Right lobe of liver (tissue), 6 donors: ENCODE measurements around the gene GTF3C1. TPM values are rescaled to one million over a fixed set of nuclear protein-coding genes. Genes with fewer than 3 reads are reported as not detected.
A peak's percentile ranks its signal among the peaks of the same experiment; 100 is the strongest.

Experiments
- ATAC-seq, 4 donors: fragments of 200-7000 bp; cut with Tn5 transposase; one replicate each; pipeline ENCODE4 v1.9.1; 2020; ENCODE audit warnings: mild to moderate bottlenecking in 4 of 4, moderate library complexity in 4 of 4
- DNase-seq, 3 donors: peaks; one replicate each; pipeline ENCODE4 v3.0.0-alpha.2; 2020
- H3K27ac ChIP-seq, 3 donors: fragments of 200-600 bp; one replicate each; pipeline ENCODE4 v1.8.0; 2022
- H3K27me3 ChIP-seq, 2 donors: fragments of 200-600 bp; one replicate each; pipeline ENCODE4 v1.8.0; 2022
- H3K36me3 ChIP-seq, 4 donors: fragments of 200-600 bp; sonication (generic) in 1 of 4; one replicate each; pipeline versions ENCODE4 v1.5.1 to v1.8.0; 2017 to 2022; ENCODE audit warnings: control low read depth in 1 of 4
- H3K4me1 ChIP-seq, 4 donors: fragments of 200-600 bp; sonication (generic) in 1 of 4; one replicate each; pipeline versions ENCODE4 v1.5.1 to v1.8.0; 2017 to 2022; ENCODE audit warnings: control low read depth in 1 of 4
- H3K4me3 ChIP-seq, 3 donors: fragments of 200-600 bp; one replicate each; pipeline ENCODE4 v1.8.0; 2022
- H3K9me3 ChIP-seq, 4 donors: fragments of 200-600 bp; sonication (generic) in 1 of 4; one replicate each; pipeline versions ENCODE4 v1.5.1 to v1.8.0; 2017 to 2022; ENCODE audit warnings: control low read depth in 1 of 4
- POLR2A ChIP-seq: fragments of 450-650 bp; IDR thresholded peaks from one replicate; pipeline ENCODE4 v1.6.1; 2017; ENCODE audit warnings: antibody characterized with exemption, mild to moderate bottlenecking
- WGBS: methylation state at CpG from one replicate; pipeline ENCODE4 v1.1.6; 2018; ENCODE audit warnings: low coverage, low lambda C conversion rate; ENCODE audit not compliant: insufficient coverage; ENCODE audit errors: missing lambda C conversion rate; 5-methylcytosine and 5-hydroxymethylcytosine counted together
- intact Hi-C, 2 donors: fragments of 100-400 bp; cut with DNase I; formaldehyde crosslinking; loops; one replicate each; pipeline versions ENCODE4 v1.11.2 to v1.14.1; 2022
- total RNA-seq, 6 experiments: library from RNA; depleted of rRNA in 2 of 6; stranded (reverse); fragments of >200 nt in 2 of 6; fragmentation: NEBNext Ultra II Directional in 3 of 6; extraction: Animal tissue kit (Norgen Biotek cat#: 25700) in 3 of 6; gene quantifications; one replicate each; pipeline versions ENCODE4 v1.1.0 to v1.2.4, GENCODE V29; 2016 to 2023
- TF ChIP-seq, protein P1 (sequence below), 4 donors: fragments of 200-600 bp in 3 of 4; fragments of 450-650 bp in 1 of 4; IDR thresholded peaks; one replicate each; pipeline versions ENCODE4 v1.5.1 to v1.8.0; 2016 to 2022; ENCODE audit warnings: antibody characterized with exemption in 4 of 4, mild to moderate bottlenecking in 2 of 4
- donor health status: DM: no; HTN: yes; CAD: no.
- donor health status: DM: no; HTN: no; CAD: no.
- donor health status: DM: no; HTN: no; CAD: no.
- donor health status: DM: no; HTN: yes; CAD: no.
- donor health status: DM: no; HTN: yes; CAD: no.

The GTF3C1 gene
- total RNA-seq, 6 experiments from 2014 or later: 25.3 to 53.3 (median 26.9) TPM

DNA sequence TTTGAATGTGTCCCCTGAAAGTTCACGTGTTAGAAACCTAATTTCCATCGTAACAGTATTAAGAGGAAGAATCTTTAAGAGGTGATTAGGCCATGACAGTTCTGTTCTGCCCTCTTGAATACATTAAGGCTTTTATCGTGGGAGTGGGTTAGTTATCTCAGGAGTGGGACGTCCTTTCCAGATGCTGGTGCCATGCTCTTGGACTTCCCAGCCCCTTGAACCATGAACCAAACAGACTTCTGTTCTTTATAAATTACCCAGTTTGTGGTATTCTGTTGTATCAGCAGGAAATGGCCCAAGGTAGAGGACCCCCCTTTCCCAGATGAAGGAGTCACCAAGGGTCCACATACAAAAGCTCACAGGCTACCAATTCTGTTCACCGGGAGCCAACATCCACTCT lies 10.1 kb downstream of the GTF3C1 start:
- Histone ChIP-seq H3K9me3 (no peaks in the 10 kb centered on the region), H3K4me1 (no peaks in the 10 kb centered on the region), H3K36me3 (peaks cover 0 to 85% (median 30%) of the 10 kb centered on the region in 4 donors), H3K27ac (no peak overlapping the region), H3K4me3 (no peak overlapping the region), H3K27me3 (no peaks in the 10 kb centered on the region)
- TF ChIP-seq, protein P1, sequence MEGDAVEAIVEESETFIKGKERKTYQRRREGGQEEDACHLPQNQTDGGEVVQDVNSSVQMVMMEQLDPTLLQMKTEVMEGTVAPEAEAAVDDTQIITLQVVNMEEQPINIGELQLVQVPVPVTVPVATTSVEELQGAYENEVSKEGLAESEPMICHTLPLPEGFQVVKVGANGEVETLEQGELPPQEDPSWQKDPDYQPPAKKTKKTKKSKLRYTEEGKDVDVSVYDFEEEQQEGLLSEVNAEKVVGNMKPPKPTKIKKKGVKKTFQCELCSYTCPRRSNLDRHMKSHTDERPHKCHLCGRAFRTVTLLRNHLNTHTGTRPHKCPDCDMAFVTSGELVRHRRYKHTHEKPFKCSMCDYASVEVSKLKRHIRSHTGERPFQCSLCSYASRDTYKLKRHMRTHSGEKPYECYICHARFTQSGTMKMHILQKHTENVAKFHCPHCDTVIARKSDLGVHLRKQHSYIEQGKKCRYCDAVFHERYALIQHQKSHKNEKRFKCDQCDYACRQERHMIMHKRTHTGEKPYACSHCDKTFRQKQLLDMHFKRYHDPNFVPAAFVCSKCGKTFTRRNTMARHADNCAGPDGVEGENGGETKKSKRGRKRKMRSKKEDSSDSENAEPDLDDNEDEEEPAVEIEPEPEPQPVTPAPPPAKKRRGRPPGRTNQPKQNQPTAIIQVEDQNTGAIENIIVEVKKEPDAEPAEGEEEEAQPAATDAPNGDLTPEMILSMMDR (IDR thresholded peaks at IDR 0.05): no peak
- no peak for TF ChIP-seq POLR2A
- no peak for DNase-seq
- intact Hi-C loops: no loop called here
- no peak for ATAC-seq
- 80% methylated on average over 5 of the region's 5 CpGs for WGBS

DNA sequence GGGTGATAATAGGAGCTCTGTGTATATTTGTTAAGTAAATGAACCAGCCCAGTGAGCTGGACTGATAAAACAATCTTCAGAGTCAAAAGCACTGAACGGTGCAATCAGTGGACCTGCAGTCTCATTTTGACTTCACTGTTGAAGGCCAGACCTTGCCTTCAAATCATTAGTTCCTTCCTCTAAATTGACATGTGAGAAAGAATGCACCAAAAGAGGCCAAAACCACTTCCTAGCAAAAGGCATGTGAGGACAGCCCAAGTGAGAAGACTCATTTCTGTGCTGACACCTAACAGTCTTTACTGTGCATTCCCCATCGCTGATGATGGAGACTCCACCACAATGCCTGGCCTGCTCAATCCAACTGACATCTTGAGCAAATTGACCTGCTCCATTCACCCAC lies 10.6 kb downstream of the GTF3C1 start:
- DNase-seq (no peak), ATAC-seq (no peak)
- no peak for TF ChIP-seq POLR2A
- TF ChIP-seq, protein P1 (IDR thresholded peaks at IDR 0.05): no peak
- H3K4me3 ChIP-seq: no peak overlapping the region
- no peaks in the 10 kb centered on the region for H3K4me1 ChIP-seq
- H3K9me3 ChIP-seq: no peaks in the 10 kb centered on the region
- no peak overlapping the region for H3K27ac ChIP-seq
- 79% methylated on average over 2 of the region's 2 CpGs for WGBS
- peaks cover 0 to 85% (median 30%) of the 10 kb centered on the region in 4 donors for H3K36me3 ChIP-seq
- H3K27me3 ChIP-seq: no peaks in the 10 kb centered on the region
- intact Hi-C loops: no loop called here

DNA sequence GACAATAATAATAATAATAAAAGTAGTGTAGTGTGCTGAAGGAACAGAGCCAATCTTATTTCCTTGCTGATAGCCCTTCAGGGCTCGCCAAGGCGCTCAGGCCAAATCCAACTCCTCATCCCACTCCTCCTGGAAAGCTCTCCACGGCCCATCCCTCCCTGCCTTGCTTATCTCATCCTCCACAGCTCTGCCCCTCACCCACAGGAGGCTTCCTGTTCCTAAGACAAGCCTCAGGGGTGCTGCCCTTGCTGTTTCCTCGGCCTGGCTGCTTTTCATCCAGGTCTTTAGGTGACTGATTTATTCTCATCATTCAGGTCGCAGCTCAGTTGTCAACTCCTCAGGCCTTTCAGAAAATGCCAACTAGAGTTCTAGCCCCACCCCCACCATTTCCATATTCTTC lies 11.2 kb downstream of the GTF3C1 start:
- no peak overlapping the region for H3K4me3 ChIP-seq
- H3K4me1 ChIP-seq: no peaks in the 10 kb centered on the region
- DNase-seq (peak in 1 of 3 donors; percentile 38), ATAC-seq (peak; percentile 59 to 89 (median 74))
- no peaks in the 10 kb centered on the region for H3K27me3 ChIP-seq
- H3K27ac ChIP-seq: no peak overlapping the region
- whole genome bisulfite sequencing: 50% methylated on average over 4 of the region's 5 CpGs
- intact Hi-C loops: no loop called here
- peaks cover 0 to 84% (median 29%) of the 10 kb centered on the region in 4 donors for H3K36me3 ChIP-seq
- TF ChIP-seq, protein P1 (IDR thresholded peaks at IDR 0.05): no peak
- no peak for TF ChIP-seq POLR2A
- no peaks in the 10 kb centered on the region for H3K9me3 ChIP-seq

DNA sequence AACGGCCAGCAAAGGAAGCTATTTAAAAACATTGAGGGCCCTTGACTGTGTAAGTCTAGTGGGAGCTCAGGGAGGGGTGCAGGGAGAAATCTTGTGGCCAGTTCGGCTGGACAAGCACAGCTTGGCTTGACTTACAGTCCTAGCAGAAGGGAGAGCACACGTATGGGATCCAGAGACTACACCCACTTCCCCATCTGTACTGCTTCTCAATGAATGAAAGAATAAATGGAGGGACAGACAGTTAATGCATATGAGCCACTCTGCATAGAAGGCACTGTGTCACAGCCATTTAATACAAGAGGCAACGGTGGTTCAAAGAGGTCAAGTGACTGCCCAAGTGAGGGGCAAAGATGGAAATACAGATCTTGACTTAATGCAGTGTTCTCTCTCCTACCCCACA lies 15.5 kb downstream of the GTF3C1 start:
- 89% methylated on average over 2 of the region's 4 CpGs for WGBS
- DNase-seq: no peak
- no peaks in the 10 kb centered on the region for H3K4me1 ChIP-seq
- intact Hi-C loops: no loop called here
- H3K27ac ChIP-seq: no peak overlapping the region
- H3K36me3 ChIP-seq: peaks cover 0 to 83% (median 32%) of the 10 kb centered on the region in 4 donors
- H3K4me3 ChIP-seq: no peak overlapping the region
- H3K9me3 ChIP-seq: no peaks in the 10 kb centered on the region
- ATAC-seq: no peak
- TF ChIP-seq POLR2A: no peak
- TF ChIP-seq, protein P1 (IDR thresholded peaks at IDR 0.05): no peak
- H3K27me3 ChIP-seq: no peaks in the 10 kb centered on the region
